NCI-H524 (cell line): ENCODE data around the gene PHF12.

Experiments used
- DNase-seq, 2 experiments: peaks; one replicate each; lab custom pipeline; 2025; lab: John Stamatoyannopoulos, UW

The PHF12 gene

GRCh38 chr17:28858801-28859355 is 92.4 kb downstream of the PHF12 start:
- no peak for DNase-seq

GRCh38 chr17:28857905-28858800 is 93.2 kb downstream of the PHF12 start:
- DNase-seq, result no peak

- no peak for DNase-seq
Measured at GRCh38 chr17:28856028-28856574, 95.2 kb downstream of the PHF12 start.

GRCh38 chr17:28855336-28855679 is 96.0 kb downstream of the PHF12 start:
- DNase-seq, result no peak
